GM10266 (cell line): ENCODE data around the gene BRME1.
A peak's percentile ranks its signal among the peaks of the same experiment; 100 is the strongest.

Experiments used
- DNase-seq: peaks from one replicate; pipeline ENCODE4 v3.0.0; 2012; ENCODE audit errors: extremely low spot score
- CTCF ChIP-seq: IDR thresholded peaks from 2 replicates; pipeline ENCODE4 v1.5.1; 2012; ENCODE audit warnings: mild to moderate bottlenecking, low read depth; ENCODE audit not compliant: control insufficient read depth, insufficient read depth; ENCODE audit errors: missing control alignments

Gene BRME1

GRCh38 chr19:13872695-13873389 is 33.1 kb downstream of the BRME1 start:
- TF ChIP-seq CTCF: peak; percentile 41
- DNase-seq: peak; percentile 80

- TF ChIP-seq CTCF: no peak
- DNase-seq: no peak
Measured at GRCh38 chr19:13872339-13872694, 33.6 kb downstream of the BRME1 start.

GRCh38 chr19:13870873-13871272 is 35.0 kb downstream of the BRME1 start:
- no peak for DNase-seq
- TF ChIP-seq CTCF: no peak

- TF ChIP-seq CTCF: no peak
- DNase-seq: no peak
Measured at GRCh38 chr19:13869281-13869680, 36.6 kb downstream of the BRME1 start.

GRCh38 chr19:13868663-13869062 is 37.3 kb downstream of the BRME1 start:
- DNase-seq: no peak
- TF ChIP-seq CTCF: no peak

GRCh38 chr19:13866463-13867046 is 39.4 kb downstream of the BRME1 start:
- no peak for DNase-seq
- no peak for TF ChIP-seq CTCF
